Breast epithelium (tissue), 3 donors: Measurements from ENCODE around the gene CHCHD6.

ENCODE experiments used
- POLR2A ChIP-seq: fragments of 450-650 bp; IDR thresholded peaks from one replicate; pipeline ENCODE4 v1.6.1; 2016; ENCODE audit warnings: antibody characterized with exemption, mild to moderate bottlenecking, moderate library complexity
- POLR2AphosphoS5 ChIP-seq, 3 donors: sonication (generic); formaldehyde crosslinking; IDR thresholded peaks; one replicate each; pipeline ENCODE4 v1.6.1; 2017; ENCODE audit warnings: antibody characterized with exemption in 3 of 3
- TF ChIP-seq, protein P1 (sequence below), 3 donors: fragments of 450-650 bp; IDR thresholded peaks; one replicate each; pipeline ENCODE4 v1.5.1; 2016 to 2017; ENCODE audit warnings: antibody characterized with exemption in 3 of 3, mild to moderate bottlenecking in 3 of 3, moderate library complexity in 3 of 3

DNA sequence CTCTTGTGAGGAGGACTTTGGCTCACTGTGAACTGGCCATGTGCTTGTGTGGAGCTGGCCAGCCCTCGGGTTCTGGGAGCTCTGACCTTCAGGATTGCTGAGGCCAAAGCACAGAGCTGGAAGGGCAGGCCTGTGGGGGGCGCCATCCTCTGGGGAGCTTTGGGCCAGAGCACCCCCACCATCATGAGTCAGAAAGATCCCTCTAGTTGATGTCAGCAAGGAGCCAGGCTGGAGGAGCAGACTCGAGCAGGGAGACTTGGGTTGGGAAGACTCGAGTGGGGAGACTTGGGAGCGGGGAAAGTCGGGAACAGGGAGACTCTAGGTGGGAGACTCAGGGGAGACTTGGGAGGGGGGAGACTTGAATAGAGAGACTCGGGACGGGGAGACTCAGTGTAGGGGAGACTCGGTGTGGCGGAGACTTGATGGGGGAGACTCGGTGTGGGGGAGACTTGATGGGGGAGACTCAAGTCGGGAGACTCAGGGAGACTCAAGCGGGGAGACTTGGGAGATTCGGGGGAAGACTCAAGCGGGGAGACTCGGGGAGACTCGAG lies 241.2 kb downstream of the CHCHD6 start:
- TF ChIP-seq, protein P1, sequence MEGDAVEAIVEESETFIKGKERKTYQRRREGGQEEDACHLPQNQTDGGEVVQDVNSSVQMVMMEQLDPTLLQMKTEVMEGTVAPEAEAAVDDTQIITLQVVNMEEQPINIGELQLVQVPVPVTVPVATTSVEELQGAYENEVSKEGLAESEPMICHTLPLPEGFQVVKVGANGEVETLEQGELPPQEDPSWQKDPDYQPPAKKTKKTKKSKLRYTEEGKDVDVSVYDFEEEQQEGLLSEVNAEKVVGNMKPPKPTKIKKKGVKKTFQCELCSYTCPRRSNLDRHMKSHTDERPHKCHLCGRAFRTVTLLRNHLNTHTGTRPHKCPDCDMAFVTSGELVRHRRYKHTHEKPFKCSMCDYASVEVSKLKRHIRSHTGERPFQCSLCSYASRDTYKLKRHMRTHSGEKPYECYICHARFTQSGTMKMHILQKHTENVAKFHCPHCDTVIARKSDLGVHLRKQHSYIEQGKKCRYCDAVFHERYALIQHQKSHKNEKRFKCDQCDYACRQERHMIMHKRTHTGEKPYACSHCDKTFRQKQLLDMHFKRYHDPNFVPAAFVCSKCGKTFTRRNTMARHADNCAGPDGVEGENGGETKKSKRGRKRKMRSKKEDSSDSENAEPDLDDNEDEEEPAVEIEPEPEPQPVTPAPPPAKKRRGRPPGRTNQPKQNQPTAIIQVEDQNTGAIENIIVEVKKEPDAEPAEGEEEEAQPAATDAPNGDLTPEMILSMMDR (IDR thresholded peaks at IDR 0.05) = no peak
- TF ChIP-seq POLR2A = no peak
- no peak for TF ChIP-seq POLR2AphosphoS5 (IDR thresholded peaks at IDR 0.05)
